ENCODE measurements around the gene KRT86. TPM values are rescaled to one million over a fixed set of nuclear protein-coding genes. Genes with fewer than 3 reads are reported as not detected.

The KRT86 gene
- polyA plus RNA-seq, 2 of the 4 experiments (the other 2 are of a cell fraction), result 23.5 to 378 TPM

- Histone ChIP-seq H3K4me1 (peaks cover 7% of the 10 kb centered on the region; the same call in 1 of the 3 replicates), H3K4me2 (no peak overlapping the region), H3K27ac (peak overlapping the region; percentile 51 to 81), H3K9me3 (no peaks in the 10 kb centered on the region), H3K4me3 (no peak overlapping the region)
- POLR2A ChIA-PET, result interaction anchor here (0.5 to 1.7 kb wide), 7 partner anchors 31 to 67 kb away, joined by 3 to 6 read pairs (median 5); no protein-coding TSS in a partner anchor
- CTCF ChIA-PET, result interaction anchor here (0.6 to 15.7 kb wide), 20 partner anchors 8 to 566 kb away, joined by 3 to 387 read pairs (median 4); partner anchors contain the start of gene KRT86
- peak in 1 of 2 experiments; percentile 59 for DNase-seq (ENCODE audit: low read depth in 1 of 2, low spot score in 1 of 2)
- WGBS (ENCODE audit: missing lambda C conversion rate), result 69% methylated on average over 11 of the region's 11 CpGs
- ATAC-seq, result peak in 1 of 2 experiments; percentile 51; a peak in 2 of 6 replicates
- TF ChIP-seq RAD21 (conservative IDR thresholded peaks at IDR 0.05 in 1 of 2, IDR thresholded peaks at IDR 0.05 in 1 of 2) (peak; percentile 52 to 57; a peak in 4 of 5 replicates), BHLHE40 (IDR thresholded peaks at IDR 0.05; ENCODE audit: low read depth, low read length) (no peak), ZNF302 (CRISPR knock-in tag; IDR thresholded peaks at IDR 0.05) (no peak), ESRRA (IDR thresholded peaks at IDR 0.05; ENCODE audit: borderline replicate concordance, low read length) (no peak), PHF8 (IDR thresholded peaks at IDR 0.05; ENCODE audit: borderline replicate concordance, low read depth) (no peak), SMC3 (IDR thresholded peaks at IDR 0.05) (peak; percentile 23; the same call in 1 of the 3 replicates)
- TF ChIP-seq, protein P1, sequence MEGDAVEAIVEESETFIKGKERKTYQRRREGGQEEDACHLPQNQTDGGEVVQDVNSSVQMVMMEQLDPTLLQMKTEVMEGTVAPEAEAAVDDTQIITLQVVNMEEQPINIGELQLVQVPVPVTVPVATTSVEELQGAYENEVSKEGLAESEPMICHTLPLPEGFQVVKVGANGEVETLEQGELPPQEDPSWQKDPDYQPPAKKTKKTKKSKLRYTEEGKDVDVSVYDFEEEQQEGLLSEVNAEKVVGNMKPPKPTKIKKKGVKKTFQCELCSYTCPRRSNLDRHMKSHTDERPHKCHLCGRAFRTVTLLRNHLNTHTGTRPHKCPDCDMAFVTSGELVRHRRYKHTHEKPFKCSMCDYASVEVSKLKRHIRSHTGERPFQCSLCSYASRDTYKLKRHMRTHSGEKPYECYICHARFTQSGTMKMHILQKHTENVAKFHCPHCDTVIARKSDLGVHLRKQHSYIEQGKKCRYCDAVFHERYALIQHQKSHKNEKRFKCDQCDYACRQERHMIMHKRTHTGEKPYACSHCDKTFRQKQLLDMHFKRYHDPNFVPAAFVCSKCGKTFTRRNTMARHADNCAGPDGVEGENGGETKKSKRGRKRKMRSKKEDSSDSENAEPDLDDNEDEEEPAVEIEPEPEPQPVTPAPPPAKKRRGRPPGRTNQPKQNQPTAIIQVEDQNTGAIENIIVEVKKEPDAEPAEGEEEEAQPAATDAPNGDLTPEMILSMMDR (IDR thresholded peaks at IDR 0.05), result peak; percentile 29
- FAIRE-seq, result no peak
These were observed 44.7 kb downstream of the KRT86 start for GRCh38 chr12:52319097-52319496.

GRCh38 chr12:52320784-52321400, 46.4 kb downstream of the KRT86 start, which contains the start of gene KRT83:
Gene KRT83 (minus strand): TSS chr12:52321398. CDS start chr12:52321335, 63 bp downstream.
- no peak for FAIRE-seq
- Histone ChIP-seq H3K4me3 (no peak within 1 kb of the TSS), H3K27ac (peak within 1 kb of the TSS; percentile 51 to 81; a peak in 4 of 6 replicates), H3K4me1 (peaks cover 7% of the 10 kb centered on the region; the same call in 1 of the 3 replicates), H3K4me2 (no peak within 1 kb of the TSS), H3K9me3 (no peaks in the 10 kb centered on the region)
- ATAC-seq, result no peak
- ChIA-PET CTCF (interaction anchor here (0.8 to 15.7 kb wide), 9 partner anchors 11 to 564 kb away, joined by 3 to 387 read pairs (median 3); partner anchors contain the start of gene KRT86), POLR2A (no interaction called here)
- no peak for TF ChIP-seq EHMT2 (IDR thresholded peaks at IDR 0.05; ENCODE audit: low read depth)
- TF ChIP-seq CEBPB (IDR thresholded peaks at IDR 0.05), result no peak
- no peak for TF ChIP-seq RNF2 (IDR thresholded peaks at IDR 0.05; ENCODE audit: borderline replicate concordance, low read depth)
- no peak for TF ChIP-seq MYC (IDR thresholded peaks at IDR 0.05; ENCODE audit: borderline replicate concordance, low read length)
- TF ChIP-seq MAX (IDR thresholded peaks at IDR 0.05), result no peak
- no peak for TF ChIP-seq BHLHE40 (IDR thresholded peaks at IDR 0.05; ENCODE audit: low read depth, low read length)
- TF ChIP-seq HOXA7 (CRISPR knock-in tag; IDR thresholded peaks at IDR 0.05), result no peak
- TF ChIP-seq ZSCAN20 (CRISPR knock-in tag; IDR thresholded peaks at IDR 0.05), result no peak
- no peak for TF ChIP-seq RARB (CRISPR knock-in tag; IDR thresholded peaks at IDR 0.05)
- TF ChIP-seq ZNF302 (CRISPR knock-in tag; IDR thresholded peaks at IDR 0.05), result no peak
- TF ChIP-seq HEYL (CRISPR knock-in tag; IDR thresholded peaks at IDR 0.05), result no peak
- no peak for DNase-seq (ENCODE audit: low read depth in 1 of 2, low spot score in 1 of 2)
- WGBS (ENCODE audit: missing lambda C conversion rate), result 93% methylated on average over 34 of the region's 35 CpGs

DNA sequence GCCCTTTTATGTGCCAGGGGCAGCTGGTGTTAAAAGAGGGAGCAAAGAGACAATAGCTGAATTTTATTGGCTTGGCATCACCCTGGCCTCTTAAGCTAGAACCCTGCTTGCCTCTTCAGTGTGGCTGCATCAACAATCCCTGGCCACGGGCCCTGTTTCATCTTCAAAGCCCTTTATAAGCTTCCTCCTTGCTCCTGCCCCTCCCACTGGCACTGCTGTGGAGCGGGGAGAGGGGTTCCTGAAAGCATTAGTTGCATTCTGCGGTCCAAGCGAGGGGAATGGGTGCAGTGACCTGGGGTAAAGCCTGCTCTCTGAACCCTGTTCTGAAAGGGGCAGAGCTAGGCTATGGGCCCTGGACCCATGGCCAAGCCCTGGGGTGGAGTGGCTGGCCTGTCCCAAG, 47.0 kb downstream of the KRT86 start:
- FAIRE-seq, result no peak
- CTCF ChIA-PET, result interaction anchor here (0.8 to 15.7 kb wide), 8 partner anchors 12 to 563 kb away, joined by 3 to 387 read pairs (median 3); partner anchors contain the start of gene KRT86
- POLR2A ChIA-PET, result no interaction called here
- no peak overlapping the region for H3K4me2 ChIP-seq
- H3K4me1 ChIP-seq, result peaks cover 7% of the 10 kb centered on the region; the same call in 1 of the 3 replicates
- 85% methylated on average over 4 of the region's 4 CpGs for WGBS (ENCODE audit: missing lambda C conversion rate)
- TF ChIP-seq CHD4 (IDR thresholded peaks at IDR 0.05; ENCODE audit: borderline replicate concordance) (no peak), EHF (CRISPR knock-in tag; IDR thresholded peaks at IDR 0.05) (no peak), TP53 (CRISPR knock-in tag; IDR thresholded peaks at IDR 0.05) (no peak), MYC (IDR thresholded peaks at IDR 0.05; ENCODE audit: borderline replicate concordance, low read length) (no peak), HOXB13 (CRISPR knock-in tag; IDR thresholded peaks at IDR 0.05; ENCODE audit: low read depth) (no peak), NFE2L2 (conservative IDR thresholded peaks at IDR 0.05; ENCODE audit: low read length) (no peak), MAX (IDR thresholded peaks at IDR 0.05) (no peak), MAZ (IDR thresholded peaks at IDR 0.05; ENCODE audit: borderline replicate concordance, low read depth, low read length) (no peak), KDM5A (IDR thresholded peaks at IDR 0.05) (no peak), EP300 (IDR thresholded peaks at IDR 0.05) (no peak)
- TF ChIP-seq, protein P2, sequence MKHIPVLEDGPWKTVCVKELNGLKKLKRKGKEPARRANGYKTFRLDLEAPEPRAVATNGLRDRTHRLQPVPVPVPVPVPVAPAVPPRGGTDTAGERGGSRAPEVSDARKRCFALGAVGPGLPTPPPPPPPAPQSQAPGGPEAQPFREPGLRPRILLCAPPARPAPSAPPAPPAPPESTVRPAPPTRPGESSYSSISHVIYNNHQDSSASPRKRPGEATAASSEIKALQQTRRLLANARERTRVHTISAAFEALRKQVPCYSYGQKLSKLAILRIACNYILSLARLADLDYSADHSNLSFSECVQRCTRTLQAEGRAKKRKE (CRISPR knock-in tag; IDR thresholded peaks at IDR 0.05; ENCODE audit: low read depth), result no peak
- no peak for ATAC-seq
- DNase-seq (ENCODE audit: low read depth in 1 of 2, low spot score in 1 of 2), result no peak
- no peak overlapping the region for H3K4me3 ChIP-seq
- peak overlapping the region in 1 of 2 experiments; percentile 81; a peak in 3 of 6 replicates for H3K27ac ChIP-seq
- no peaks in the 10 kb centered on the region for H3K9me3 ChIP-seq
